Smooth muscle cell (in vitro differentiated cells): ENCODE results near the gene LONRF2. TPM values are rescaled to one million over a fixed set of nuclear protein-coding genes. Genes with fewer than 3 reads are reported as not detected.

Experiments
- DNase-seq: peaks from one replicate; lab custom pipeline; 2025; ENCODE audit not compliant: unreplicated experiment; lab: John Stamatoyannopoulos, UW
- H2AFZ ChIP-seq: fragments of 200-600 bp; sonication (generic); 2 replicates; pipeline ENCODE4 v1.6.0; 2016; ENCODE audit warnings: antibody characterized with exemption, low read depth, mild to moderate bottlenecking
- H3F3A ChIP-seq: fragments of 200-600 bp; sonication (generic); 2 replicates; pipeline ENCODE4 v1.6.0; 2017; ENCODE audit warnings: antibody characterized with exemption, low read depth
- H3K27ac ChIP-seq: fragments of 200-600 bp; sonication (generic); 2 replicates; pipeline ENCODE4 v1.5.1; 2016; ENCODE audit warnings: low read depth, mild to moderate bottlenecking
- H3K27me3 ChIP-seq: fragments of 200-600 bp; sonication (generic); 2 replicates; pipeline ENCODE4 v1.6.1; 2016; ENCODE audit warnings: low read depth, mild to moderate bottlenecking
- H3K36me3 ChIP-seq: fragments of 200-600 bp; sonication (generic); 2 replicates; pipeline ENCODE4 v1.5.1; 2016; ENCODE audit warnings: low read depth
- H3K4me1 ChIP-seq: fragments of 200-600 bp; sonication (generic); 2 replicates; pipeline ENCODE4 v1.5.1; 2016; ENCODE audit warnings: low read depth
- H3K4me2 ChIP-seq: fragments of 200-600 bp; sonication (generic); 2 replicates; pipeline ENCODE4 v1.6.0; 2016; ENCODE audit warnings: mild to moderate bottlenecking
- H3K4me3 ChIP-seq: fragments of 200-600 bp; sonication (generic); 2 replicates; pipeline ENCODE4 v1.5.1; 2016; ENCODE audit warnings: mild to moderate bottlenecking
- H3K79me2 ChIP-seq: fragments of 200-600 bp; sonication (generic); 2 replicates; pipeline ENCODE4 v1.6.0; 2016; ENCODE audit warnings: low read depth, mild to moderate bottlenecking
- H3K9ac ChIP-seq: fragments of 200-600 bp; sonication (generic); 2 replicates; pipeline ENCODE4 v1.6.0; 2016; ENCODE audit warnings: low read depth
- H3K9me3 ChIP-seq: fragments of 200-600 bp; sonication (generic); replicated peaks from 2 replicates; pipeline ENCODE4 v1.5.1; 2016; ENCODE audit warnings: low read depth
- H4K20me1 ChIP-seq: fragments of 200-600 bp; sonication (generic); 2 replicates; pipeline ENCODE4 v1.6.0; 2016; ENCODE audit warnings: low read depth
- WGBS: methylation state at CpG from one replicate; pipeline ENCODE4 v1.1.7; 2016; ENCODE audit warnings: low lambda C conversion rate; 5-methylcytosine and 5-hydroxymethylcytosine counted together
- polyA plus RNA-seq: library from polyadenylated mRNA; unstranded; fragments of >200 nt; fragmentation: Nextera tagmentation; extraction: Ambion mirVana; gene quantifications from 2 replicates; pipeline ENCODE4 v1.2.1, GENCODE V29; 2016
- total RNA-seq: library from RNA; depleted of rRNA; stranded (reverse); fragments of >200 nt; gene quantifications from 2 replicates; pipeline ENCODE4 v1.2.3, GENCODE V29; 2014
- TF ChIP-seq, protein P1 (sequence below): fragments of 200-600 bp; sonication (generic); IDR thresholded peaks from 2 replicates; pipeline ENCODE4 v1.5.1; 2017; ENCODE audit warnings: borderline replicate concordance, mild to moderate bottlenecking, antibody characterized with exemption; ENCODE audit not compliant: insufficient read depth, poor library complexity, severe bottlenecking

LONRF2 gene
- total and polyA plus RNA-seq, 2 experiments from 2014 or later = 0.06 to 1.4 TPM

DNA sequence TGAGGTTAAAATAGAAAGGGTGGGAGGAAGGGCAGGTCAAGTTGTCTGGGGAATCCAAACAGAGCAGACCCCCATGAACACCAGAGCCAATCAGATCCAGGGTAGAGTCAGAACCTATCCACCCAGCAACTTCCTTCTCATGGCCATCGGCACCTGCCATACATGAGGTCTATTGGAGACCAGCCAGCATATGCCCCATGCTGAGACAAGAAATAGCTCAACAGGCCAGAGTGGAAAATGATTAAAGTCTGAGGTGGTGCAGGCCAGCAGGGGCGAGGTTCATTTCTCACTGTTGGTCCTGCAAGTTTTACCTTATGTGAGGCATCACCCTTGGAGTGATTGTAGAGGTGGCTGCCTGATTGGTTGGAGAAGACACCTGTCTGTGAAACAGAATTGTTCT lies 89.2 kb downstream of the LONRF2 start:
- TF ChIP-seq, protein P1, sequence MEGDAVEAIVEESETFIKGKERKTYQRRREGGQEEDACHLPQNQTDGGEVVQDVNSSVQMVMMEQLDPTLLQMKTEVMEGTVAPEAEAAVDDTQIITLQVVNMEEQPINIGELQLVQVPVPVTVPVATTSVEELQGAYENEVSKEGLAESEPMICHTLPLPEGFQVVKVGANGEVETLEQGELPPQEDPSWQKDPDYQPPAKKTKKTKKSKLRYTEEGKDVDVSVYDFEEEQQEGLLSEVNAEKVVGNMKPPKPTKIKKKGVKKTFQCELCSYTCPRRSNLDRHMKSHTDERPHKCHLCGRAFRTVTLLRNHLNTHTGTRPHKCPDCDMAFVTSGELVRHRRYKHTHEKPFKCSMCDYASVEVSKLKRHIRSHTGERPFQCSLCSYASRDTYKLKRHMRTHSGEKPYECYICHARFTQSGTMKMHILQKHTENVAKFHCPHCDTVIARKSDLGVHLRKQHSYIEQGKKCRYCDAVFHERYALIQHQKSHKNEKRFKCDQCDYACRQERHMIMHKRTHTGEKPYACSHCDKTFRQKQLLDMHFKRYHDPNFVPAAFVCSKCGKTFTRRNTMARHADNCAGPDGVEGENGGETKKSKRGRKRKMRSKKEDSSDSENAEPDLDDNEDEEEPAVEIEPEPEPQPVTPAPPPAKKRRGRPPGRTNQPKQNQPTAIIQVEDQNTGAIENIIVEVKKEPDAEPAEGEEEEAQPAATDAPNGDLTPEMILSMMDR = no peak

DNA sequence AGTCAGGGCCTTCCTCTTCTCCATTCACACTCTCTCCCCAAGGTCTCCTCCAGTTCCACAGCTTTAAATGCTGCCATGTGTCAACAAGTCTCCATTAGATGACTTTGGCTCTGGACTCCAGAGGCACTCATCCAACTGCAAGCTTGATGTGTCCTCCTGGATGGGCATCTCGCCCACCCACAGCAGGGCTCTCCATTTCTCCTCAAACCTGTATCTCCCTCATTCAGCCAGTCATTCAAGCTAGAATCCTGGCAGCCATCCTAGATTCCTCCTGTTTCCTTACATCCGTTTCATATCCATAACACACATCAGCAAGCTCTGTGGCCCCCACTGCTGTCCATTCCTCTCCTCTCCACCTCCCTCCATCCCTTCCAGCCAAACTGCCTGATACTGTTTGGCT lies 91.5 kb downstream of the LONRF2 start:
- TF ChIP-seq, protein P1 = no peak
- Histone ChIP-seq H3K4me1 (no peaks in the 10 kb centered on the region), H3K36me3 (no peaks in the 10 kb centered on the region), H3K27me3 (peaks cover 27% of the 10 kb centered on the region), H3K79me2 (no peaks in the 10 kb centered on the region), H3K4me3 (no peak overlapping the region), H3K9ac (no peak overlapping the region), H3K9me3 (no peaks in the 10 kb centered on the region), H3K27ac (no peak overlapping the region), H2AFZ (no peak overlapping the region), H3F3A (no peaks in the 10 kb centered on the region), H4K20me1 (no peaks in the 10 kb centered on the region), H3K4me2 (no peak overlapping the region)
- DNase-seq = no peak
- WGBS = 91% methylated on average over 2 of the region's 2 CpGs

More for the DNA sequence above, 89.2 kb downstream of the LONRF2 start:
- H3K27ac ChIP-seq = no peak overlapping the region
- no peaks in the 10 kb centered on the region for H3F3A ChIP-seq
- no peak overlapping the region for H3K9ac ChIP-seq
- H3K4me3 ChIP-seq = no peak overlapping the region
- no peak overlapping the region for H2AFZ ChIP-seq
- WGBS = 96% methylated on average over 2 of the region's 2 CpGs
- no peaks in the 10 kb centered on the region for H3K9me3 ChIP-seq
- no peaks in the 10 kb centered on the region for H3K4me1 ChIP-seq
- no peaks in the 10 kb centered on the region for H4K20me1 ChIP-seq
- H3K27me3 ChIP-seq = peaks cover 12% of the 10 kb centered on the region
- H3K36me3 ChIP-seq = no peaks in the 10 kb centered on the region
- no peak overlapping the region for H3K4me2 ChIP-seq
- no peak for DNase-seq
- H3K79me2 ChIP-seq = no peaks in the 10 kb centered on the region

DNA sequence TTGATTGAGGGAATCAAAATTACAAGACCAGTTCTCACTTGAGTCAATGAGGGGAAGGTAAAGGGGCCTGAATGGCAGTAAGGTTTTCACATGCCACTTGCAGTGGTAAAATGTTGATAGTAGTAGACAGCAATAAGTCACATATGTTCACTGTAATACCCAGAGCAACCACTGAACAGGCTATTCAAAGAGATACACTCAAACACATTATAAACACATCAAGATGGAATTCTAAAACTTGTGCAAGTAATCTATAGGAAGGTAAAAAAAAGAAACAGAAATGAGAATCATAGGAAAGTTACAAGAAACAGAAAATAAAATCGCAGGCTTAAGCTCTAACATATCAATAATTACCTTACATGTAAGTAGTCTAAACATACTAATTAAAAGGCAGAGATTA lies 93.3 kb downstream of the LONRF2 start:
- Histone ChIP-seq H3K27me3 (peaks cover 44% of the 10 kb centered on the region), H3K4me1 (no peaks in the 10 kb centered on the region), H3K79me2 (no peaks in the 10 kb centered on the region), H3K4me2 (no peak overlapping the region), H3K36me3 (no peaks in the 10 kb centered on the region), H4K20me1 (no peaks in the 10 kb centered on the region), H2AFZ (no peak overlapping the region), H3K4me3 (no peak overlapping the region), H3K9me3 (no peaks in the 10 kb centered on the region), H3K27ac (no peak overlapping the region), H3K9ac (no peak overlapping the region), H3F3A (no peaks in the 10 kb centered on the region)
- no peak for DNase-seq
- TF ChIP-seq, protein P1 = no peak
- 90% methylated on average over 1 of the region's 1 CpG for WGBS

DNA sequence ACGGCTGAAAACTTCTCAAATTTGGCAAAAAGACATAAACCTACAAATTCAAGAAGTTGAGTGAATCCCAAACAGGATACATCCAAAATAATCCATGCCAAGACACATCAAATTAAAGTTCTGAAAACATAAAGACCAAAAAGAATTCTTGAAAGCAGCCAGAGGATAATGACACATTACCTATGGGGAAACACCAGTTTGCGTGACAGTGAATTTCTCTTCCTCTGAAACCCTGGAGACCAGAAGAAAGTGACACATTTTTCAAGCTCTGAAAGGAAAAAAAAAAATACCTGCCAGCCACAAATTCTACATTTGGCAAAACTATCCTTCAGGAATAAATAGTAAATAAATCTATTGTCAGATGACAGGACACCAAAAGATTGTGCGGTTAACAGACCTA lies 93.9 kb downstream of the LONRF2 start:
- DNase-seq = no peak
- Histone ChIP-seq H3K79me2 (no peaks in the 10 kb centered on the region), H3K4me1 (no peaks in the 10 kb centered on the region), H3K9me3 (no peaks in the 10 kb centered on the region), H3K4me2 (no peak overlapping the region), H3K27ac (no peak overlapping the region), H3K4me3 (no peak overlapping the region), H3K36me3 (no peaks in the 10 kb centered on the region), H3K9ac (no peak overlapping the region), H4K20me1 (no peaks in the 10 kb centered on the region), H2AFZ (no peak overlapping the region), H3K27me3 (peaks cover 46% of the 10 kb centered on the region), H3F3A (no peaks in the 10 kb centered on the region)
- WGBS = 97% methylated on average over 3 of the region's 3 CpGs
- TF ChIP-seq, protein P1 = no peak
